Duodenal mucosa (tissue), 2 donors: ENCODE measurements around the gene ATRAID.

ENCODE experiments used
- H3K27ac ChIP-seq: one replicate; pipeline ENCODE4 v1.7.0; 2013; ENCODE audit warnings: low read depth, low read length
- H3K27me3 ChIP-seq, 2 donors: one replicate each; pipeline ENCODE4 v1.7.0; 2013; ENCODE audit warnings: low read length in 2 of 2, control low read depth in 1 of 2; ENCODE audit not compliant: insufficient read depth in 2 of 2, control insufficient read depth in 1 of 2
- H3K36me3 ChIP-seq, 2 donors: one replicate each; pipeline ENCODE4 v1.7.0; 2013; ENCODE audit warnings: low read length in 2 of 2, control low read depth in 1 of 2; ENCODE audit not compliant: insufficient read depth in 2 of 2, control insufficient read depth in 1 of 2
- H3K4me1 ChIP-seq, 2 donors: one replicate each; pipeline ENCODE4 v1.7.0; 2013; ENCODE audit warnings: low read length in 2 of 2, control low read depth in 1 of 2; ENCODE audit not compliant: insufficient read depth in 2 of 2, control insufficient read depth in 1 of 2
- H3K4me3 ChIP-seq, 2 donors: one replicate each; pipeline ENCODE4 v1.7.0; 2013; ENCODE audit warnings: low read length in 2 of 2, low read depth in 1 of 2
- H3K9ac ChIP-seq, 2 donors: one replicate each; pipeline ENCODE4 v1.7.0; 2013; ENCODE audit warnings: low read length in 2 of 2, low read depth in 1 of 2
- H3K9me3 ChIP-seq, 2 donors: one replicate each; pipeline ENCODE4 v1.7.0; 2013; ENCODE audit warnings: low read length in 2 of 2, control low read depth in 1 of 2; ENCODE audit not compliant: control insufficient read depth in 1 of 2

The ATRAID gene

DNA sequence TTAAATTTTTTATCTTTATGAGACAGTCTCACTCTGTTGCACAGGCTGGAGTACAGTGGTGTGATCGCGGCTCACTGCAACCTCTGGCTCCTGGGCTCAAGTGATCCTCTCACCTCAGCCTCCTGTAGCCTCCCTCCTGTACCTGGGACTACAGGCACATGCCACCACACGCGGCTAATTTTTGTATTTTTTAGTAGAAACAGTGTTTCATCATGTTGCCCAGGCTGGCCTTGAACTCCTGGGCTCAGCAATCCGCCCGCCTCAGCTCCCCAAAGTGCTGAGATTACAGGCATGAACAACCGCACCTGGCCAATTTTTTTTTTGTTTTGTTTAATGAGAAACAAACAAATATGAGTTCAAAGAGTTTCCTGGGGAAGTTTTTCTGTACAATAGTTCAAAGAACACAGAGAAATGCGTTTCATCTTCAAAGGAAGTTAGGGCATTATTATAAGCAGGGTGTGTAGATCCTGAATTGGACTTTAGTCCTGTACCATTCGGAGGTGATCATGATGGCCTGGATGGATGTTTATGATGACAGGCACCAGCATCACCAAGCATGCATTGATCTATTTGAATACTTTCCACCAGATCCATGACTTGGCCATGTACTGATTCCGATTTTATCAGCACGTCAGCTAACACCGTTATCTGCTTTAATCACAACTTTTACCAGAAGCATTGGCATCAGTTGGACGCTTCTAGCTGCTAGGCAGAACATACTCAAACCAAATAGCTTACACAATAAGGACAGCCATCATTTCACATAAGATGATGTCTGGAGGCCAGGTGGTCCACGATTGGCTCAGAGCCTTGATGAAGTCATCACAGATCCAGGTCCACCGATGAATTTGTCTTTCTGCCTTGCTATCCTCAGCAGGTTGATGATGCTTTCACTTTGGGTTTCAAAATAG lies 34.1 kb upstream of the ATRAID start:
- Histone ChIP-seq H3K9me3 (no peaks in the 10 kb centered on the region), H3K27ac (no peak overlapping the region), H3K36me3 (no peaks in the 10 kb centered on the region), H3K27me3 (no peaks in the 10 kb centered on the region), H3K4me1 (no peaks in the 10 kb centered on the region), H3K4me3 (no peak overlapping the region), H3K9ac (no peak overlapping the region)

DNA sequence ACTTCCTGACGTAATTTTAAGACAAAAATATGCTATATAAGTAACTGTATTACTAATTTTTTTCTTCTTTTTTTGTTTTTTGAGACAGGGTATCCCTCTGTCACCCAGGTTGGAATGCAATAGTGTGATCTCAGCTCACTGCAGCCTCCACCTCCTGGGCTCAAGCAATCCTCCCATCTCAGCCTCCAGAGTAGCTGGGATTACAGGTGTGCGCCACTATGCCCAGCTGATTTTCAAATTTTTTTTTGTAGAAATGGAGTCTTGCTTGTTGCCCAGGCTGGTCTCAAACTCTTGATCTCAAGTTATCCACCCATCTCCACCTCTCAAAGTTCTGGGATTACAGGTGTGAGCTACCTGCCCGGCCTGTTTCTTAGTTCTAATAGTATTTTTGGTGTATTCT lies 33.4 kb upstream of the ATRAID start:
- Histone ChIP-seq H3K4me3 (no peak overlapping the region), H3K4me1 (no peaks in the 10 kb centered on the region), H3K9me3 (no peaks in the 10 kb centered on the region), H3K36me3 (no peaks in the 10 kb centered on the region), H3K27ac (no peak overlapping the region), H3K27me3 (no peaks in the 10 kb centered on the region), H3K9ac (no peak overlapping the region)

GRCh38 chr2:27179344-27180000 lies 32.4 kb upstream of the ATRAID start:
- no peak overlapping the region for H3K4me3 ChIP-seq
- H3K9me3 ChIP-seq: no peaks in the 10 kb centered on the region
- H3K27ac ChIP-seq: no peak overlapping the region
- H3K9ac ChIP-seq: no peak overlapping the region
- no peaks in the 10 kb centered on the region for H3K27me3 ChIP-seq
- no peaks in the 10 kb centered on the region for H3K4me1 ChIP-seq
- H3K36me3 ChIP-seq: no peaks in the 10 kb centered on the region

GRCh38 chr2:27182346-27182745 lies 29.5 kb upstream of the ATRAID start:
- no peaks in the 10 kb centered on the region for H3K9me3 ChIP-seq
- H3K27ac ChIP-seq: no peak overlapping the region
- no peak overlapping the region for H3K9ac ChIP-seq
- no peak overlapping the region for H3K4me3 ChIP-seq
- H3K36me3 ChIP-seq: no peaks in the 10 kb centered on the region
- H3K27me3 ChIP-seq: no peaks in the 10 kb centered on the region
- peaks cover 0 to 5% of the 10 kb centered on the region in 2 donors for H3K4me1 ChIP-seq

- Histone ChIP-seq H3K4me3 (no peak overlapping the region), H3K27ac (no peak overlapping the region), H3K36me3 (no peaks in the 10 kb centered on the region), H3K9me3 (no peaks in the 10 kb centered on the region), H3K9ac (no peak overlapping the region), H3K27me3 (no peaks in the 10 kb centered on the region), H3K4me1 (peaks cover 0 to 5% of the 10 kb centered on the region in 2 donors)
These were observed 27.7 kb upstream of the ATRAID start for GRCh38 chr2:27184115-27184514.

- no peaks in the 10 kb centered on the region for H3K36me3 ChIP-seq
- H3K9ac ChIP-seq: peak overlapping the region in 1 of 2 donors; percentile 7
- peak overlapping the region; percentile 46 for H3K27ac ChIP-seq
- H3K27me3 ChIP-seq: no peaks in the 10 kb centered on the region
- peaks cover 0 to 5% of the 10 kb centered on the region in 2 donors for H3K4me1 ChIP-seq
- no peak overlapping the region for H3K4me3 ChIP-seq
- no peaks in the 10 kb centered on the region for H3K9me3 ChIP-seq
These were observed 26.4 kb upstream of the ATRAID start for GRCh38 chr2:27185331-27186026.

DNA sequence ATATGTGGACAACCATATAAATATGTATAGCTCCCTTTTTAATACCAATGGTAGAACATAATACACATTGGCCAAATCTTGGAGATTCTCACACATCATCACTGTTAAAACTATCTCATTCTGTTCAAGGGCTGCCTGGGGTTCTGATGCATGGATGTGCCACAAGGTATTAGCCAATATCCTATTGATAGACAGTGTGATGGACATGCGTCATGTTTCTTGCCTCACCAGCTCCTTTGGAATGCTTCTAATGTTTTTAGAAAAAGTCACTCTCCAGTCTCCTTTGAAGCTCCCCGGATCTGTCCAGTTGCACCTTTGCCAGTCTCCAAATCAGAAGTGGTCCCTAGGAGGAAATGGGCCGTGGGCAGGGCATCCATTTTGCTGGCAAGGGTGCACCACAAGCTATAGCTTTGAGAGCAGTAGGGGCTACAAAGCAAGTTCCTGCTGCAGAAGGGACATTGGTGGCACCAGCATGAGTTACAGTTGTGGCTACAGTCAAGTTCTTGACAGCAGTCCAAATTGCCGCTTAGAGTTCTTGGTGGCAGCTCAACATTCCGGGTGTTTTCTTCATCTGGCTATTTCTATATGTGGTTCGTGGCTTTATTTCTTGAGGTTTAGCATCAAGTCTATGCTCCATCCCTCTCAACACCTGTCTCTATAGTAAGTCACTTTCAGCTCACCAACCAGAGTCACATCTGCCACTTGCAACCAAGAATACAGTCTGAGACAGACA lies 25.1 kb upstream of the ATRAID start:
- Histone ChIP-seq H3K9me3 (no peaks in the 10 kb centered on the region), H3K27me3 (no peaks in the 10 kb centered on the region), H3K9ac (no peak overlapping the region), H3K4me1 (peaks cover 0 to 5% of the 10 kb centered on the region in 2 donors), H3K4me3 (no peak overlapping the region), H3K27ac (no peak overlapping the region), H3K36me3 (no peaks in the 10 kb centered on the region)

- H3K27me3 ChIP-seq: no peaks in the 10 kb centered on the region
- H3K9me3 ChIP-seq: no peaks in the 10 kb centered on the region
- peaks cover 0 to 5% of the 10 kb centered on the region in 2 donors for H3K4me1 ChIP-seq
- H3K4me3 ChIP-seq: no peak overlapping the region
- no peaks in the 10 kb centered on the region for H3K36me3 ChIP-seq
- H3K27ac ChIP-seq: no peak overlapping the region
- no peak overlapping the region for H3K9ac ChIP-seq
These were observed 21.9 kb upstream of the ATRAID start for GRCh38 chr2:27189989-27190388.

DNA sequence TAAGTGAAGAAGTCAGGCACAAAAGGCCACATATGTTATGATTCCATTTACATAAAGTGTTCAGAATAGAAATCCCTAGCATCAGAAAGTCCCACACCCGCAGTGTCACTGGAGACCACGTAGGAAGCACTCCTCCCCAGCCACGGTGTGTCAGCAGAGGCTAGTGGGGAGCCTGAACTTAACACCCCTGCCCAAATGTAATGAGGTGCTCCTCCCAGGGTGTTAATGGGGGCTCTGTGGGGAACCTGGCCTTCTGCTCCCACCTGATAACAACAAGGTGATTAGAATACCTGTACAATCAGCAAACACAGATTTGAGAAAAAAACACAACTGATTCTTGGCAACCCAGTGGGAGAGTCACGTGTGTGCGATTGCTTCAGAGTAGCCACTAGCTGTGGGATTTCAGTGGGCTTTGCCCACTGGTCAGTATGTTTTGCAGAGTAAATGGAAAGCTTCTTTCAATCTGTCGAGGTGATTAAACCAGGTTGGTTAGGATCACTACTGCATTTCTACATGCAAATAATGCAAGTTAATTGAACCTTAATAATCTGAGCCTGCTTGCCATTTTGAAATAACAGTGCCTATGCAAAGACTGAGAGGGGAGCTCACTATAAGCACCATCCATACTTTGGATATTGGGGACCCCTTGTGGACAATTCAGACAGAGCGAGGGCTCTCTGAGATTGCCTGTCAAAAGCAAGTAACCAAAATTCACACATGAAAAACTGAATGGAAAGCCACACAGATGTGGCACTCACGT lies 20.6 kb upstream of the ATRAID start:
- no peaks in the 10 kb centered on the region for H3K4me1 ChIP-seq
- no peak overlapping the region for H3K4me3 ChIP-seq
- no peaks in the 10 kb centered on the region for H3K27me3 ChIP-seq
- H3K27ac ChIP-seq: no peak overlapping the region
- H3K9me3 ChIP-seq: no peaks in the 10 kb centered on the region
- no peaks in the 10 kb centered on the region for H3K36me3 ChIP-seq
- no peak overlapping the region for H3K9ac ChIP-seq
